Measurements from ENCODE around the gene SLC2A3.
A peak's percentile ranks its signal among the peaks of the same experiment; 100 is the strongest.
"Not testable (repeated sequence)": the region's sequence is repeated elsewhere in the genome, so short reads cannot be mapped to it uniquely, and the experiment has no call there.

Gene SLC2A3

DNA sequence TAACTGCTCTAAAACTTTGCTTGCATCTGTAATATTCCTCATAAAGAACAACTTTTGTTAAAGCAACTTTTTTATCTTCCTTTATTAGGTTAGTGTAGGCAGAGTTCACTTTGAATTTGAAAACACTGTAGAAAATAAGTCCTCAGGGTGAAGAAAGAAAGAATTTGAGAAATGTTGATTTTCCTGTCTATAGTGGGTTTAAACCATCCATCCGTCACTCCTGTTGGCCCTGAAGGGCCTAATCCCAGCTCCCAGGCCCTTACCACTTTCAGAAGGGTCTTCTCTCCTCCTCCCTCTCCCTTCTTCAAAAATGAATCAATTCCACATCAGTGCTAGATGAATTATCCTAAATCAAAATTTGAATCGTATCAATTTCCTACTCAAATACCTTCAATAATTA lies 4.9 kb upstream of the SLC2A3 start:
- H3K4me3 ChIP-seq (replicated peaks; ENCODE audit: low read depth, low read length): no peak overlapping the region
- DNase-seq (ENCODE audit: extremely low read depth, low read depth): no peak
- TF ChIP-seq, protein P1, sequence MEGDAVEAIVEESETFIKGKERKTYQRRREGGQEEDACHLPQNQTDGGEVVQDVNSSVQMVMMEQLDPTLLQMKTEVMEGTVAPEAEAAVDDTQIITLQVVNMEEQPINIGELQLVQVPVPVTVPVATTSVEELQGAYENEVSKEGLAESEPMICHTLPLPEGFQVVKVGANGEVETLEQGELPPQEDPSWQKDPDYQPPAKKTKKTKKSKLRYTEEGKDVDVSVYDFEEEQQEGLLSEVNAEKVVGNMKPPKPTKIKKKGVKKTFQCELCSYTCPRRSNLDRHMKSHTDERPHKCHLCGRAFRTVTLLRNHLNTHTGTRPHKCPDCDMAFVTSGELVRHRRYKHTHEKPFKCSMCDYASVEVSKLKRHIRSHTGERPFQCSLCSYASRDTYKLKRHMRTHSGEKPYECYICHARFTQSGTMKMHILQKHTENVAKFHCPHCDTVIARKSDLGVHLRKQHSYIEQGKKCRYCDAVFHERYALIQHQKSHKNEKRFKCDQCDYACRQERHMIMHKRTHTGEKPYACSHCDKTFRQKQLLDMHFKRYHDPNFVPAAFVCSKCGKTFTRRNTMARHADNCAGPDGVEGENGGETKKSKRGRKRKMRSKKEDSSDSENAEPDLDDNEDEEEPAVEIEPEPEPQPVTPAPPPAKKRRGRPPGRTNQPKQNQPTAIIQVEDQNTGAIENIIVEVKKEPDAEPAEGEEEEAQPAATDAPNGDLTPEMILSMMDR (IDR thresholded peaks at IDR 0.05; ENCODE audit: low read depth, low read length, missing control alignments): no peak

DNA sequence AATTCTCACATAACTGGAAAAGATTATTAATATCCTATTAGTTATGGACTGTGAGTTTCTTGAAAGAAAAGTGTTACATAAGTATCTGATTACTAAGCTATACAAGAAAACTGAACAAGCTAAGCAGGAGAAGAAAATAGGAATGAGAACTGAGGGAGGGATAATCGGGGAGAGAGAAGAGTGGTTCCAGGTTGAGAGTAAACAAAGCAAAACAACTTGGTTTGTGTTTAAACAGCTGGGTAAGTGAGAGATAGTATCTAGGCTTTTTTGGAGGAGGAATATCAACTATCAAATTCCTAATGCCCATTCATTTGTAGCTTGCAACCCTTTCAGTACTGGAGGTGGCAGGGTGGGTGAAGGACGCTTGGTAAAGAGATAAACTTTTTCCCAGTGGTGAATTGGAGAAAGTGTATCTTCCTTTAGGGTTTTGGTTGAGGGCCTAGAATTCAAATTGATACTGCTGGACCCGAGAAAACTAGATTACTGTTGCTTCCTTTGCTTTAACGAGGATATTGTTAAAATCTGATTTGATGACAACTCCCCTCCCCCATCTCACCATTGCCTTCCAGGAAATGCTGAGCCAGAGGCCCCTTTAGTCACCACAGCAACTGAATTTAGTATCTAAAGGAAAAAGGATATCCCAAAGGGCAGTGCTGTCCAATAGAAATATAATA lies 2.0 kb upstream of the SLC2A3 start:
- TF ChIP-seq, protein P1 (IDR thresholded peaks at IDR 0.05; ENCODE audit: low read depth, low read length, missing control alignments): no peak
- DNase-seq (ENCODE audit: extremely low read depth, low read depth): peak; percentile 7
- H3K4me3 ChIP-seq (replicated peaks; ENCODE audit: low read depth, low read length): no peak overlapping the region

DNA sequence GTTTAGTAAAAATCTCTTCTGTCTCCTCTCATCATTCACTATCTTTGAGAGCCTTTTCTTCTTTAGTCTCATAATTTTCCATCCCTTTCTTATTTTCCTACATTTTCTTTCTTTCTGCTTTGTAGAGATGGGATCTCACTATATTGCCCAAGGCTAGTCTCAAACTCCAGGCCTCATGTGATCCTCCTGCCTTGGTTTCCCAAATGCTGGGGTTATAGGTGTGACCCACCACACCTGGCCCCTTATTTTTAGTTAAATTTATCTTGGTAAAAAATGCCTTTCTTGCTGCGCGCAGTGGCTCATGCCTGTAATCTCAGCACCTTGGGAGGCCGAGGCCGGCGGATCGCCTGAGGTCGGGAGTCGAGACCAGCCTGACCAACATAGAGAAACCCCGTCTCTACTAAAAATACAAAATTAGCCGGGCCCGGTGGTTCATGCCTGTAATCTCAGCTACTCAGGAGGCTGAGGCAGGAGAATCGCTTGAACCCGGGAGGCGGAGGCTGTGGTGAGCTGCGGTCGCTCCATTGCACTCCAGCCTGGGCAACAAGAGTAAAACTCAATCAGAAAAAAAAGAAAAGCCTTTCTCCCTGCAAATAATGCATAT lies 996 bp downstream of the SLC2A3 start:
- no peak for DNase-seq (ENCODE audit: extremely low read depth, low read depth)
- TF ChIP-seq, protein P1 (IDR thresholded peaks at IDR 0.05; ENCODE audit: low read depth, low read length, missing control alignments): no peak
- peak overlapping the region; percentile 67 for H3K4me3 ChIP-seq (replicated peaks; ENCODE audit: low read depth, low read length)

DNA sequence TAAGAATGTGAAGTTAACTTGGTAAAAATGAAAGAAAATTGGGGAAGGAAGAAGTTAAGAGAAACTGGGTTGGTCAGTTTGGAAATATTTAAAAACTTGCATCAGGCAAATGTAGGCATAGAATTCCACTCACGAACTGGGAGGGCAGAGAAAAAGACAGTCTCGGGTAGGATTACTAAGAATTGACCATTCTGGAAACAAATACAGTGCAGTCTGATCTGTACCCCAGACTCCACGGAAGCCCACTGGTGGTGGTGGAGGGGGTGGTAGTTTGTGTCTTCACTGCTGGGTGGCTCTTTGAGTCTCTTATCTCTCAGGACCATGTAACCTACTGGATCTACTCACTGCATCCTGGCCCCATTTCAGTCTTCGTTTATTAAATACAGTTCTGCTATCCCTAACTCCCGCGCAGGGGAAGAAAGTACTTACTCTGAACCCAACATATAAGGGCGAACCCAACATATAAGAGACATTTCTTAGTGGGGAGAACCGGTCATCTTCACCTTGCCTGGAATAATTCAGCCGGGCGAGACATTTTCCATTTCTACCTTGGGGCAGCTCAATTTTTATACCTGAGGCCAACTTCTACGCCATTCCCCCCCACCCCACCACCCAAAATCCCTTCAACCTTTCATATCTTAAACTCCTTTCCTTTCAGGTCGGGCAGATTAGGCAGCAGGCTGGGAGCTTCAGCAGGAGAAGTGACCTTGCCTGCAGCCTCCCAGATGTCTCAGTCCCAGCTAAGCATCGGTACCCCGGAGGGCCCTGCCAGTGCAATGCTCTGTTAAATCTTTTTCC lies 1.7 kb downstream of the SLC2A3 start:
- TF ChIP-seq, protein P1 (IDR thresholded peaks at IDR 0.05; ENCODE audit: low read depth, low read length, missing control alignments): no peak
- H3K4me3 ChIP-seq (replicated peaks; ENCODE audit: low read depth, low read length): peak overlapping the region; percentile 67
- DNase-seq (ENCODE audit: extremely low read depth, low read depth): no peak

DNA sequence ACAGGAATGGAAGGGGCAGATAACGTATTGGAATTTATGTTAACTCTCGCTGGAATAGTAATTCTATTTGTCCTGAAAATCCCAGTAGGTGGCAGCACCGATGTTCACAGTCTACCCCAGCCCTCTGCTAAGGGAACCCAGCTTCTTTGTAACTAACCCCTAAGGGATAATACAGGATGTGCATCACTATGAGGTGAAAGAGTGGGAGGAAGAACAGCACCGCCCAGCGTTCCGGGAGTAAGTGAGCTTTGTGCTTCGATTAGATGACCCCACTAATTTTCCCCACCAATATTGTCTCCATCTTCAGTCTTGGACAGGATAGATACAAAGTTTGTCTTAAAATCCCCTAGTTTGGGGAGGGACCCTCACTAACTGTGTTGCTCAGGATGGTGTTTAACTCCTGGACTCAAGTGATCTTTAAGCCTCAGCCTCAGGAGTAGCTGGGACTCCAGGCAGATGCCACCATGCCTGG lies 2.7 kb downstream of the SLC2A3 start:
- H3K4me3 ChIP-seq (replicated peaks; ENCODE audit: low read depth, low read length): peak overlapping the region; percentile 67
- DNase-seq (ENCODE audit: extremely low read depth, low read depth): peak; percentile 95
- TF ChIP-seq, protein P1 (IDR thresholded peaks at IDR 0.05; ENCODE audit: low read depth, low read length, missing control alignments): peak; percentile 78

DNA sequence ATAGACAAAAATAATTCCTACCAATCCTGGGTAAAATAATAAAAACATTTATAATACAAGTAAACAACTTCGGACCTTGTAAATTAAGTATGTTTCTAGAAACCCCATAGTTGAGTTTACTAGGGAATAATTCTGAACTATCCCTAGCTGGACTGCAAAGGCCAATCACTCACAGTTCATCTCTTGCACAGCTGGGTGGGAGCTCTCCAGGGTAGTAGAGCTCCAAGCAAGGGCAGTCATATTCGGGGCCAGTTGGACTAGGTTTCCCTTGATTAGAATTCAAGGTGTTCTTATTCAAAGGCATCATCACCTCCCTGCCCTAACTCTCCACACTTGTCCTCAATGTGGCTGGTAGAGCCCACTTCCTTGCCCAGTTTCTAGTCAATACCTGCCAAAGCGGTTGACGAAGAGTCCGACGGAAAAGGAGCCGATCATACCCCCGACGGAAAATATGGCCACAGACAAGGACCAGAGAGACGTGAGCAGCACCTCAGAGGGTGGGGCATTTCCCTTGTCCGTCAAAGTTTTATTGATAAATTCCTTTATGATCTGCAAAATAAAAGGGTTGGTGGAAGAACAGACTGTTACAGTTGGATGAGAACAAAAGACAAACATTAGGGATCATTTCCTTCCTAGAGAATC lies 3.3 kb downstream of the SLC2A3 start:
- not testable (repeated sequence) for H3K4me3 ChIP-seq (replicated peaks; ENCODE audit: low read depth, low read length); DNase-seq (ENCODE audit: extremely low read depth, low read depth)

Measured in HFF-Myc (cell line).